ENCODE measurements around the gene SLC16A8.
"Not testable (repeated sequence)": the region's sequence is repeated elsewhere in the genome, so short reads cannot be mapped to it uniquely, and the experiment has no call there.

The SLC16A8 gene

GRCh38 chr22:38038890-38039812 is 44.8 kb downstream of the SLC16A8 start:
- no peak for TF ChIP-seq CTCF (conservative IDR thresholded peaks at IDR 0.05)

GRCh38 chr22:38038426-38038825 is 45.6 kb downstream of the SLC16A8 start:
- no peak for TF ChIP-seq CTCF (conservative IDR thresholded peaks at IDR 0.05)
- no peak overlapping the region for H3K27ac ChIP-seq

More at GRCh38 chr22:38038890-38039812, 44.8 kb downstream of the SLC16A8 start:
- H3K27ac ChIP-seq = no peak overlapping the region

- H3K27ac ChIP-seq = not testable (repeated sequence)
These were observed 46.4 kb downstream of the SLC16A8 start for GRCh38 chr22:38037367-38038150.

GRCh38 chr22:38036392-38037062 is 47.5 kb downstream of the SLC16A8 start:
- no peak for TF ChIP-seq CTCF (conservative IDR thresholded peaks at IDR 0.05)
- no peak overlapping the region for H3K27ac ChIP-seq

- no peak overlapping the region for H3K27ac ChIP-seq
- no peak for TF ChIP-seq CTCF (conservative IDR thresholded peaks at IDR 0.05)
These were observed 48.5 kb downstream of the SLC16A8 start for GRCh38 chr22:38035530-38035885.

GRCh38 chr22:38034884-38035529 is 49.0 kb downstream of the SLC16A8 start:
- TF ChIP-seq CTCF (conservative IDR thresholded peaks at IDR 0.05) = no peak
- H3K27ac ChIP-seq = no peak overlapping the region

- no peak overlapping the region for H3K27ac ChIP-seq
- TF ChIP-seq CTCF (conservative IDR thresholded peaks at IDR 0.05) = no peak
These were observed 49.6 kb downstream of the SLC16A8 start for GRCh38 chr22:38034278-38034882.
